IPS-11a (cell line): ENCODE data around the gene SAMD1.
"Not testable (repeated sequence)": the region's sequence is repeated elsewhere in the genome, so short reads cannot be mapped to it uniquely, and the experiment has no call there.

Experiments used
- H3K4me3 ChIP-seq: one replicate; pipeline ENCODE4 v1.5.1; 2013; ENCODE audit warnings: low read depth, low read length, control low read depth

SAMD1 gene

DNA sequence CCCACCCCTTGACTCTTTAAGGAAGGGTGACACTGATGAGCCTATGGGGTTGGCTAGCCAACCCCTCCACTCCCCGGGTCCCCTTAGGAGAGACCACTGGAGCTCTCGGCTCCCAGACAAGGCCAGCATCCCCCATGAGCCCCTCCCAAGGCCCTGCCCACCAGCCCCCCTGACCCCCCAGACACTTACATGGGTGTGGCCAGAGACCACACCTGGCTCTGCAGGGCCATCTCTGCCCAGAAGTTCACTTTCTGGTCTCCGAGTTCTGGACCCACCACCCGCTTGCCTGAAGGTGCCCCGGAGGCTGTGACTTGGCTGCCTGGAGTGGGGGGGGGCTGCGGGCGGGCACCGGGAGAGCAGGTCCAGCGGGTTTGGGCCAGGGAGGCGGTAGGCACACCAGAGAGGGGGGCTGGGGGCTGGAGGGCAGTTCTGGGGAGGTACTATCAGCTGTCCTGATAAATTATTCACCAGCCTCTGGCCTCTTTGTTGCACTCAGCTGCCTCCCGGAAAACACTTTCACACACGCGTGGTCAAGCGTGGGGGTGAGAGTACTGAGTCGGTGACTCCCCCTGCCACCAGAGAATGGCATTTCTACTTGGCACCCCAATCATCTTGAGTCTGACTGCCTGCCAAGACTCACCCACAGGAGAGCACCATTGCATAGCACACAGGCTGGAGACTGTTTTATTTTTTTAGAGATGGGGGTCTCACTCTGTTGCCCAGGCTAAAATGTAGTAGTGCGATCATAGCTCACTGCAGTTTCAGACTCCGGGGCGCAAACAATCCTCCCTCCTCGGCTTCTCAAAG is 28.6 kb downstream of the SAMD1 start, which contains the start of gene PALM3:
Gene PALM3, minus strand, starts transcription at position 326 of the 807 bp plus-strand sequence. Its CDS starts 96 bp downstream, at position 230.
- H3K4me3 ChIP-seq = no peak within 1 kb of the TSS

DNA sequence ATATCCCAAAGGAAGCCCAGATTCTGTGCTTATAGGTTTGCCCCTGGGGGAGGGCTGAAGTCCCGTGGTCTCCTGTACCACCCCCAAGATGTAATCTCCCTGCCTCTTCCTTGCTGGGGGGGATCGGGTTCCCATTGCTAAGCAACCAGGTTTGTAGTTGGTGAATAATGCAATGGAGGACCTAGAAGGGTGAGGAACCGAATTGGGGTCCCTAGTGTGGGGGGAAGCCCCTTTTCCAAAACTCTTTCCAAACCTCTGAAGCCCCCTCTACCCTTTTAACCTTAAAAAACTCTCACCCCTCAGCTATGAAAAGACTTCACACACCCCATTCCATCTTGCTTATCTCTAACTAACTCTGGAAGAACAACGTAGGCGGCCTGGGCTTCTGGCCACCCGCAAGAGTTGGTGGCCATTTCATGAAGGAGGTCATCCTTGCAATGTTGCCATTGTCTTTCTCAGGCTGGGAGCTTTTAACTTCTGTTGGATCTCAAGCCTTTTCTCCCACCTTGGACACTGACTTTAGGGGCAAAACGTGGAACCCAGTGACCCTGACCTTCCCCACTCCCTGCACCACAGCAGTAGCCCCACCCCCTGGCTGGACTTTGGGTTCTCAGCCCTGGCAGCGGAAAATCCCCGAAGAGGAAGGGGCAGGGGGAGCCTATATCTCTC is 29.3 kb downstream of the SAMD1 start:
- no peak overlapping the region for H3K4me3 ChIP-seq

DNA sequence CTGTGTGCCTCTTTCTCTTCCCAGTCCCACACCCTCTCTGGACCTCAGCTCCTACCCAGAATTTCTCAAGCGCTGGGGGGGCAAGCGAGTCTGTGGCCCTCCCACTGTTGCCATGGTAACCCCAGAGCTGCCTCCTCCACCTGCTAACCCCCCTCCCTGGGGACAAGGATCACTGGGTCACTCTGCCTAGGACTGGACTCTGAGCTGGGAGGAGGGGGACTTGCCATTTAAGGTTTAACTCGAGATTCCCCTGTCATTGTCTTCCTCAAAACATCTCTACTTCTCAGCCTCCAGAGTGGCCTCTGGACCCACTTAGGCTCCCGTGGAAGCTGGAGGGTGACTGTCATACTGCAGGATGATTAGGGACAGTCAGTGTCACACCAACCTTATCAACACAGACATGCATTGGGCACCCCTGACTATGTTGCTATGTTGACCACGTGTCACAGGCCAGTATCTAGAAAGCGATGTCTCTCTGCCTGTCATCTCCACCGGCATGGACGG is 30.8 kb downstream of the SAMD1 start:
- H3K4me3 ChIP-seq = no peak overlapping the region

DNA sequence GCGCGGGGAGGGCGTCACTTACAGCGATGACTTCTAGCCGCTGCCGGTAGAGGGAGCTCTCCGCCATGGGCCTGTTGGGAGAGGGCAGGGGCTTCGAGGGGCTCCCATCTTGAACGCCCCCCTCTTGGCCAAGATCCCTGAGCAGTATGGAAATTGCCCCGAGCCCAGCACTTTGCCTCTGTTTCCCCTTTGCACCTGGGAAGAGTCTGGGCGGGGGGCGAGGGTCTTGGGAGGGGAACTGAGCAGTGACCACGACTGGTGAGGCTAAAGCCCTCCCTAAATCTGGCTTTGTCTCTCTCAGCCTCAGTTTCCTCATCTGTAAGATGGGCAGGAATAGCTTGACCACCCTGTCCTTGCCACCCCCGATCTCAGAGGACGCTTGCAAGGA is 31.5 kb downstream of the SAMD1 start:
- no peak overlapping the region for H3K4me3 ChIP-seq

DNA sequence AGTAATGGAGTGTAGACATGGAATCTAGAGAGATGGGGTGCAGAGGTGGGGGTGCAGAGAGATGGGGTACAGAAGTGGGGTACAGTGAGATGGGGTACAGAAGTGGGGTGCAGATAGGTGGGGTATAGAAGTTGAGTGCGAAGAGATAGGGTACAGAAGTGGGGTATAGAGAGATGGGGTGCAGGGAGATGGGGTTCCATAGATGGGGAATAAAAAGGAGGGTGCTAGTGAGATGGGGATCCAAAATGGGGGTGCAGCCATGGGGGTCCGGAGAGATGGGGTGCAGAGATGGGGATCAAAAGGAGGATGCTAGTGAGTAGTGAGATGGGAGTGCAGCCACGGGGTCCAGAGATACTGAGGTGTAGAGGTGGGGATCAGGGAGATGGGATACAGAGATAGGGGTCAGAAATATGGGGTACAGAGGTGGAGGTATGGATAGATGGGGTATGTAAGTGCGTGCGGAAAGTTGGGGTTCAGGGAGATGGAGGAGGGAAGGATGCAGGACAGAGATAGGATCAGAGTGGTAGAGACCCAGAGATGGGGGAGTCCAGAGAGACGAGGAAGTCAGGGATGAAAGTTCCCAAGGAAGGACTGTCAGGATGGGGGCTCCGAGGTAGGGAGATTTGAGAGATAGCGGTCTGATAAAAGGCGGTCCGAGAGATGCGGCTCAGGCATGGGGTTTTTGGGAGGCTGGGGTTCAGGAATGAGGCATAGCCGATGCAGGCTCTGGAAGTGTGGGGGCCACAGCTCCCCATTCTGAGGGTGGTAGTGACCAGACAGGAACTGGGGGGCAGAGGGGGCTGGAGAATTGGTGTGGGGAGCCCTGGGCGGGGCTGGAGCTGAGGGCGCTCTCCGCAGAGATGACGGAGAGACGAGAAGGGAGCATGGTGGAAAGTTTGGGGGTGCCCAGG is 32.1 kb downstream of the SAMD1 start:
- H3K4me3 ChIP-seq = peak overlapping the region; percentile 37

DNA sequence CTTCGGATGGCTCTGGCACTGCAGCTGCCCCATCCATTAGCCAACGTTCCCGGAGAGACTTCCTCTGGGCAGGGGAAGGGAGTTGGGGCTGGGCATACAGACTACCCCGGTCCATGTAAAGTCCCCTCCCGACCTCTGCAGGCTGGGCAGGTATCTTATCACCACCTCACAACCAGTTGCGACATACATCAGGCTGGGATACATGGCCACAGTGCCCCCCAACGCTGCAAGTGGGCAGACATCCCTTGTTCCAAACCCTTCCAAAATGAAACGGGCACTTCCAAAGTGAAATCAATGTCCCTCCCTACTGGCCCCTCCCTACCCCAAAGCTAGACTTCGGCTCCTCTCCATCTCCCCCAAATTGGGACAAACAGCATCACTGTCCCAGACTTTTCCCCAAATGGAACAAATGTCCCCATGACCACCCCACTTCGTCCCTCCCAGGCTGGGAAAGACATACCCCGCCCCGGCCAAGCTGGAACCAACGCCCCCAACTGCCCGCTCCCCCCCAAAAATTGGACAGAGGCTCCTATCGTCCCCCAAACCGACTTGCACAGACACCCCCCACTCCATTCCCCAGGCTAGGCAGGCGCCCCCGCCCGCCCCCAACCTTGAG is 33.7 kb downstream of the SAMD1 start:
- peak overlapping the region; percentile 27 for H3K4me3 ChIP-seq

DNA sequence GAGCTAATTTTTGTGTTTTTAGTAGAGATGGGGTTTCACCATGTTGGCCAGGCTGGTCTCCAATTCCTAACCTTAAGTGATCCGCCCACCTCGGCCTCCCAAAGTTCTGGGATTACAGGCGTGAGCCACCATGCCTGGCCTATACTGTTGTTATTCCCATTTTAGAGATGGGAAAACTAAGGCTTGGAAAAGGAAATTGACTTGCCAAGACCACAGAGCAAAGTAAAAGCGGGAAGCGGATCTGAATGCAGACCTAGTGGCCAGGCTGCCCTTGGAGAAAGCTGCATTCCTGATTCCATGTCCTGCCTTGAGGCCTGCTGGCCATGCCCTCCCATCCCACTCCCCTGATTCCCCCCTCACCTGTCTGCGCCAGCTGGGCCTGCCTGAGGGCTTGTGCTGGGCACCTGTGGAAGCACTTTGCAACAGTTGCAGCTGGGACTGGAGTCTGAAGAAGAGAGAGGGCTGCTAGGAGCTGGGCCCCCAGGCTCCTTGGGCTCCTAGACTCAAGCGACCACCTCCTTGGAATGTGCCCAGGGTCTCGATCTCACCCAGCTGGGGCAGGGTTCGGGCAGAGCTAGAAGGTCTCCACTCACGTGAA is 34.4 kb downstream of the SAMD1 start:
- H3K4me3 ChIP-seq = no peak overlapping the region

DNA sequence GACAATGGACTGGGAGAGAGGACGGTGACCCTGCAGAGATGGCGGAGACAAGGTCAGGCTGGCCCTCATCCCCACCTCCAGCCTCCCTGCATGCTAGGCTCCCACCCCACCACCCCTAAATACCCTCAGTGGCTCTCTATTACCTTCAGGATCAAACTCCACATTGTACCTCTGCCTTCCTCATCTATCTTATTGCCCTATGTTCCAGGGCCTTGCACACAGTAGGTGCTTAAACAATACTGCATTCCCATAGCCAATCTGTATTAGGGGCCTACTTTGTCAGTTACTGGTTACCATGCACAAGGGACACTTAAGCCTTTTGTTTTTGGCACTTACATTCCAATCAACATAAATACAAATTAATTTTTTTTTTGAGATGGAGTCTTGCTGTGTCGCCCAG is 35.2 kb downstream of the SAMD1 start:
- no peak overlapping the region for H3K4me3 ChIP-seq

DNA sequence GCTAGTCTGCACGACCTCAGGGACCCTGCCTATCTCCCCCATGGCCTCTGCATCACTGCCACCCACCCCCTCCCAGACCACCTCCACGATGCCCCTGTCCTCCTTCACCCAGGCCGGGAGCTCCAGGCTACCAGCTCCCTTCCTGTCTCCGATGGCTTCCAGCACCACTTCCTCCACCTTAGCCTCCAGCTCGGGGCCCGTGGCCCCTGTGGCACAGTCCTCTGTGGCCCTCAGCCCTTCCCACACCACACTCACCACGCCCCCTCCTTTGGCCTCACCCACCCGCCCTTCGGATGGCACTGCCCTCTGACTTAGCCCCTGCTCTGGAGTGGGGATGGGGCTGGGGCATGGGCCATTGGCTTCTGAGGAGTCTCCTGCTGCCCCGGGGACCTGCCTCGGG is 35.8 kb downstream of the SAMD1 start:
- H3K4me3 ChIP-seq = no peak overlapping the region

DNA sequence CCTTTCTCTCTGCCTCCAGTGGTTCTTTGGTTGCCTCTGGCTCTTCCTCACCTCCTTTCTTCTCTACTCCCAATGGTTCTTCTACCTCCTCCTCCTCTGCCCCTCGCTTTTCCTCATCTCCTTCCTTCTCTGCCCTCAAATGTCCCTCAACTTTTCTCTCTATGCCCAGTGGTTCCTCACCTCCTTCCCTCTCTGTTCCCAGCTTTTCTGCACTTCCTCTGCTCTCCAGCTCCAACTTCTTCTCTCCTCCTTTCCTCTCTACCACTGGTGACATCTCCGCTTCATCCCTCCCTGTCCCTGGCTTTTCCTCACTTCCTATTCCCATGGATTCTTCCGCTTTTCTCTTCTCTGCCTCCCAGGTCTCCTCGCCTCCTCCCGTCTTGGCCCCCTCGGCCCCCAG is 36.5 kb downstream of the SAMD1 start:
- no peak overlapping the region for H3K4me3 ChIP-seq

DNA sequence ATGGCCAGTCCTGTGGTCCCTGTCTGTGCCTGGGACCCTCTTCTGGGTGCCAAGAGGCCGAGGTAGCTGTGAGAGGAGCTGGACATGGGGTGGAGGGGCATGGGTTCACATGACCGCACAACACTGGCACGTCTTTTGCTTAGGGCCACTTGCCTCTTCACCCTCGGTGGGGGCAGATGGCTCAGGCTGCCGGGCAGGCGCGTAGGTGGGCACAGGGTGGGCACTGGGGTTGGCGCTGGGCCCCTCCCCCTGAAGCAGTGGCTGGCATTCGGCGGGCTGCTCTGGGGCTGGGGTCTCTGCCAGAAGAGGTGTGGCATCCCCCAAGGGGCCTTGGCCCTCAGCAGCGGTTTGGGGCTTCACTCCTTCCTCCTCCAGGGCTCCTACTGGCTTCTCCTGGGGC is 37.1 kb downstream of the SAMD1 start:
- H3K4me3 ChIP-seq = no peak overlapping the region

DNA sequence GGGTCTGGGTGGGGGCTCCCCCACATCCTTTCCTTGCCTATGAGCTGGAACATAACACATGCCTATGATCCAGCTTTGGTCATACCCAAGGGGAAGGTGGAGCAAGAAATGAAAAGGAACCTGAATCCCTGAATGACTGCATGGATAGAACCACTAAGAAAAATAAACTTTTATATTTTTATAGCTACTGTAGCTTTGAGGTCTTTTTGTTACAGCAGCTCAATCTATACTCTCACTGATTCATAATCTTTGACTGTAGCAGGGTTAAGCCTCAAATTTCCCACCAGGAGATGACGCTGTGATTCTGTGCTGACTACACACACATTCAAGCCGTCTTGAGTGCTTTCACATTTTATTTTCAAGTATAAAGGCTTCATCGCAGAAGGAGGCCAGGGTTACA is 37.5 kb downstream of the SAMD1 start:
- H3K4me3 ChIP-seq = no peak overlapping the region

DNA sequence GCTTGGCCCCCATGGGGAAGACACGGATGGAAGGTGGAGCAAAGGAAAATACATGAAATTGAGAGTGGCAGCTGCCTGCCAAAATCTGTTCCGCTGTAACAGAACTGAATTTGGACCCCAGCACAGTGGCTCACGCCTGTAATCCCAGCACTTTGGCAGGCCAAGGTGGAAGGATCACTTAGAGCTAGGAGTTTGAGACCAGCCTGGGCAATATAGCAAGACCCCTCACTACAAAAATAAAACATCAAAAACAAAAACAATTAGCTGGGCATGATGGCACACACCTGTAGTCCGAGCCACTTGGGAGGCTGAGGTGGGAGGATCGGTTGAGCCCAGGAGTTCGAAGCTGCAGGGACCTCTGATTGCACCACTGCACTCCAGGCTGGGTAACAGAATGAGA is 38.1 kb downstream of the SAMD1 start:
- no peak overlapping the region for H3K4me3 ChIP-seq

DNA sequence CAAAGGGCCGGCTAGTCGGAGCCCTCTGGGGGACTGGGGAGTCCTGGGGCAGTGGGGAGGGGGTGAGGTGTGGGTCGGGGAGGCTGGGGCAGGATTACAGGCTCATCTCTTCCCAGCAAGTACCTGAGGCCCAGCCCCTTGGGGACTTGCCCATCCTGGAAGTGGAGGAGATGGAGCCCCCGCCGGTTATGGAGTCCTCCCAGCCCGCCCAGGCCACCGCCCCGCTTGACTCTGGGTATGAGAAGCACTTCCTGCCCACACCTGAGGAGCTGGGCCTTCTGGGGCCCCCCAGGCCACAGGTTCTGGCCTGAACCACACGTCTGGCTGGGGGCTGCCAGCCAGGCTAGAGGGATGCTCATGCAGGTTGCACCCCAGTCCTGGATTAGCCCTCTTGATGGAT is 38.6 kb downstream of the SAMD1 start:
- H3K4me3 ChIP-seq = no peak overlapping the region

DNA sequence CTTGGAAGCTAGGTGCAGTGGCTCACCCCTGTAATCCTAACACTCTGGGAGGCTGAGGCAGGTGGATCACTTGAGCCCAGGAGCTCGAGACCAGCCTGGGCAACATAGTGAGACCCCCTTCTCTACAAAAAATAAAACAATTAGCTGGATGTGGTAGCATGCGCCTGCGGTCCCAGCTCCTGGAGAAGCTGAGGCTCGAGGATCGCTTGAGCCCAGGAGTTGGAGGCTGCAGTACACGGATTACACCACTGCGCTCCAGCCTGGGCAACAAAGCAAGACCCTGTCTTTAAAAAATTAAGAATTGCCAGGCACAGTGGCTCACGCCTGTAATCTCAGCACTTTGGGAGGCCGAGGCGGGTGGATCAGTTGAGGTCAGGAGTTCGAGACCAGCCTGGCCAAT is 39.6 kb downstream of the SAMD1 start:
- H3K4me3 ChIP-seq = not testable (repeated sequence)

DNA sequence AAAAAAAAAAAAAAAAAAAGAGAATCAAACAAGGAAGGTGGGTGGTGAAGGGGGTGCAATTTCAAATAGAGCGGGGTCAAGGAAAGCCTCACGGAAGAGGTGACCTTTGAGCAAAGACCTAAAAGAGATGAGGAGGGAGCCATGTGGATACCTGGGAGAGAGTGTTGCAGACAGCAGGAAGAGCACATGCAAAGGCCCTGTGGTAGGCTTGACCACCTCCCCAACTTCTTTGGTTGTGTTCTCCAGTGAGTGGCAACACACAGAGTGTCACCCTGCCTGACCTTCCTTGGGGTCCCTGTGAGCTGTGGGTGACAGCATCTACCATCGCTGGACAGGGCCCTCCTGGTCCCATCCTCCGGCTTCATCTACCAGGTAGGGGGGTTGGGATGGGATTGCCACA is 40.0 kb downstream of the SAMD1 start:
- no peak overlapping the region for H3K4me3 ChIP-seq

DNA sequence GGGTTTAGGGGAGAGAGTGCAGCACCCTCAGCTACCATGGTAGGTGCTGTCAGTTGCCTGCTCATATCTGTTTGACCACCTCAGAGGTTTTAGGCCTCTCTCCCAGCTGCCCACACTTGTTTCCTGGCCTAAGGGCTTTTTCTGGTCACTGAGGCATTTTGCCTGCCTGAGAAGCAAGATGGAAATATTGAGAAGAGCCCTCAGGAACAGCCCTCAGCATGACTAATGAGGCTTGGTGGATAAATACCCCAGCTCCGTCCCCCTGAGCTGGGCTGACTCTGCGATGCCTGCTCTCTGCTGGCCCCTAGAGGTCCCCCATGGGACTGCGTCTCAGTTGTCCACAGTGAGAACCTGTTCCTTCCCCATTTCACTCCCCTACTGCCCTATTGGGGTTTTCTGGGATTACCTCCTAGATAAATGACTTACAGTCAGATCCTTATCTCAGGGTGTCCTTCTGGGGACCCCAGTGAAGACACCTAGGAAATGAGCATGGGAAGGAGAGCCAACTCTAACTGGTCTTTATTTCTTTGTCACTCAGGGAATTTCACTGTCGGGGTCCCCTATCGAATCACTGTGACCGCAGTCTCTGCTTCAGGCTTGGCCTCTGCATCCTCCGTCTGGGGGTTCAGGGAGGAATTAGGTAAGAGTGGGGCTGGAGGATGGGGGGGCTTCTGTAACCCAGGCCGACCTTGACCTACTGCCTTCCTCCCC is 42.0 kb downstream of the SAMD1 start:
- no peak overlapping the region for H3K4me3 ChIP-seq

DNA sequence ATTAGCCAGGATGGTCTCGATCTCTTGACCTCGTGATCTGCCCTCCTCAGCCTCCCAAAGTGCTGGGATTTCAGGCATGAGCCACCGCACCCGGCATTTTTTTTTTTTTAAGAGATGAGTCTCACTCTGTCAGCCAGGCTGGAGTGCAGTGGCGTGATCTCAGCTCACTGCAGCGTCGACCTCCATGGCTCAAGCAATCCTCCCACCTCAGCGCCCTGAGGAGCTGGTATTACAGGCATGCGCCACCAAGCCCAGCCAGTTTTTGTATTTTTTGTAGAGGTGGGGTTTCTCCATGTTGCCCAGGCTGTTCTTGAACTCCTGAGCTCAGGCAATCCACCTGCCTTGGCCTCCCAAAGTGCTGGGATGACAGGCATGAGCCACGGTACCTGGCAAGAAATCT is 42.7 kb downstream of the SAMD1 start:
- H3K4me3 ChIP-seq = not testable (repeated sequence)

DNA sequence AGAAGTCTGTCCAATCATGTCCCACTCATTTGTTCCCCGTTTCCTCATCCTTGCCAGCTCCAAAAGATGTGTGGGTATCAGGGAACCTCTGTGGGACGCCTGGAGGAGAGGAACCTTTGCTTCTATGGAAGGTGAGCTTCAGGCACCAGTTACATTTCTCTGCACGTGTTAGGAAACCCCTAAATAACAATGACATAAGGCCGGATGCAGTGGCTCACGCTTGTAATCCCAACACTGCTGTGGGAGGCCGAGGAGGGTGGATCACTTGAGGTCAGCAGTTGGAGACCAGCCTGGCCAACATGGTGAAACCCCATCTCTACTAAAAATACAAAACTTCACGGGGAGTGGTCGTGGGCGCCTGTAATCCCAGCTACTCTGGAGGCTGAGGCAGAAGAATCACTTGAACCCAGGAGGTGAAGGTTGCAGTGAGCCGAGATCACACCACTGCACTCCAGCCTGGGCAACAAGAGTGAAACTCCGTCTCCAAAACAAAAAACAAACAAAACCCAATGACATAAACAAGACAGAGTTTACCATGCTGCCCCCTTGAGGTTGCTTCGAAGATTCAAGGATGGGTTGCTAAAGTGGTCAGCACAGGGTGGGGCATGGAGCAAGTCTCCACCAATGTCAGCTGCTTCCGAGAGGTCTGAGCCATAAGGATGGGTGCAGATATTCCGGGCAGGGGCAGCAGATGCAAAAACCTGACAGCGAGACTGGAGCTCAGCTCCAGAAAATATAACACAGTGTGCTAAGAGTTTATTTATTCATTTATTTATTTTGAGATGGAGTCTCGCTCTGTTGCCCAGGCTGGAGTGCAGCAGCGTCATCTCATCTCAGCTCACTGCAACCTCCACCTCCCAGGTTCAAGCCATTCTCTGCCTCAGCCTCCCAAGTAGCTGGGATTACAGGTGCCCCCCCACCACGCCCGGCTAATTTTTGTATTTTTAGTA is 47.6 kb downstream of the SAMD1 start:
- not testable (repeated sequence) for H3K4me3 ChIP-seq
